B cell (primary cell): Measurements from ENCODE around the gene ERC2. TPM values are rescaled to one million over a fixed set of nuclear protein-coding genes. Genes with fewer than 3 reads are reported as not detected.

ENCODE experiments used
- ATAC-seq: fragments of 200-7000 bp; cut with Tn5 transposase; one replicate; pipeline ENCODE4 v1.10.0; 2021; ENCODE audit warnings: low read depth, mild to moderate bottlenecking, moderate number of reproducible peaks, moderate library complexity
- CTCF ChIA-PET: fragments of 350-600 bp; sonication (Branson Sonifier 250); formaldehyde crosslinking; loops from one replicate; lab custom pipeline; 2021; ENCODE audit warnings: antibody characterized with exemption, inconsistent platforms; lab: Charles Lee
- POLR2A ChIA-PET: fragments of 350-600 bp; sonication (Branson Sonifier 250); formaldehyde crosslinking; loops from one replicate; lab custom pipeline; 2021; ENCODE audit warnings: antibody characterized with exemption; lab: Charles Lee
- DNase-seq: peaks from one replicate; pipeline ENCODE4 v3.0.0; 2013
- H2AFZ ChIP-seq: 2 replicates; pipeline ENCODE4 v1.6.1; 2012; ENCODE audit warnings: mild to moderate bottlenecking, low read depth, low read length; ENCODE audit not compliant: insufficient read depth, poor library complexity, severe bottlenecking
- H3K27ac ChIP-seq, 2 donors: 1 replicate in 1 of 2; 2 replicates in 1 of 2; pipeline ENCODE4 v1.5.1; 2012 to 2013; ENCODE audit warnings: low read length in 2 of 2, mild to moderate bottlenecking in 2 of 2, moderate library complexity in 1 of 2
- H3K27me3 ChIP-seq, 4 experiments: fragments of 200-600 bp in 1 of 4; sonication (generic) in 1 of 4; replicated peaks in 1 of 4; 1 replicate in 2 of 4; 2 replicates in 2 of 4; pipeline versions ENCODE4 v1.6.1 to v1.7.0; 2013 to 2016; ENCODE audit warnings: low read length in 3 of 4, mild to moderate bottlenecking in 2 of 4, mixed read lengths in 1 of 4, moderate library complexity in 1 of 4; ENCODE audit not compliant: insufficient read depth in 4 of 4, control insufficient read depth in 3 of 4; ENCODE audit errors: control extremely low read depth in 1 of 4
- H3K36me3 ChIP-seq, 2 experiments: replicated peaks in 1 of 2; 1 replicate in 1 of 2; 2 replicates in 1 of 2; pipeline versions ENCODE4 v1.6.1 to v1.7.1; 2013; ENCODE audit warnings: low read length in 1 of 2; ENCODE audit not compliant: insufficient read depth in 2 of 2, control insufficient read depth in 1 of 2; ENCODE audit errors: control extremely low read depth in 1 of 2, extremely low read depth in 1 of 2
- H3K4me1 ChIP-seq, 2 donors: fragments of 200-600 bp in 1 of 2; sonication (generic) in 1 of 2; 1 replicate in 1 of 2; 2 replicates in 1 of 2; pipeline versions ENCODE4 v1.5.1 to v1.6.1; 2013 to 2017; ENCODE audit warnings: low read length in 2 of 2; ENCODE audit not compliant: control insufficient read depth in 2 of 2, insufficient read depth in 2 of 2
- H3K4me2 ChIP-seq: replicated peaks from 2 replicates; pipeline ENCODE3; 2012; ENCODE audit warnings: mild to moderate bottlenecking, low read depth, low read length; ENCODE audit not compliant: poor library complexity, severe bottlenecking
- H3K4me3 ChIP-seq, 5 experiments: fragments of 200-600 bp in 1 of 5; sonication (generic) in 1 of 5; 1 replicate in 3 of 5; 2 replicates in 2 of 5; pipeline versions ENCODE4 v1.5.1 to v1.7.0; 2011 to 2016; ENCODE audit warnings: low read length in 4 of 5, mild to moderate bottlenecking in 4 of 5, low read depth in 2 of 5, control low read depth in 1 of 5, moderate library complexity in 1 of 5; ENCODE audit not compliant: insufficient read depth in 1 of 5; ENCODE audit errors: control extremely low read depth in 1 of 5, extremely low read depth in 1 of 5
- H3K79me2 ChIP-seq: fragments of 200-600 bp; sonication (generic); one replicate; pipeline ENCODE4 v1.6.0; 2016; ENCODE audit warnings: low read length; ENCODE audit not compliant: control insufficient read depth, insufficient read depth
- H3K9ac ChIP-seq: fragments of 200-600 bp; sonication (generic); 2 replicates; pipeline ENCODE4 v1.6.1; 2017; ENCODE audit warnings: mild to moderate bottlenecking, low read length, moderate library complexity
- H3K9me3 ChIP-seq, 3 donors: one replicate each; pipeline versions ENCODE4 v1.6.1 to v1.7.1; 2013; ENCODE audit warnings: low read length in 2 of 3; ENCODE audit not compliant: control insufficient read depth in 2 of 3, insufficient read depth in 1 of 3; ENCODE audit errors: control extremely low read depth in 1 of 3
- H4K20me1 ChIP-seq: 2 replicates; pipeline ENCODE4 v1.6.0; 2012; ENCODE audit warnings: mild to moderate bottlenecking, low read length; ENCODE audit not compliant: insufficient read depth, control insufficient read depth, poor library complexity, severe bottlenecking
- H3K27ac Mint-ChIP-seq: one replicate; pipeline ENCODE4 v1.8.0; 2021; ENCODE audit warnings: mixed read lengths
- H3K27me3 Mint-ChIP-seq: one replicate; pipeline ENCODE4 v1.8.0; 2021; ENCODE audit warnings: mixed read lengths
- H3K4me1 Mint-ChIP-seq: one replicate; pipeline ENCODE4 v1.8.0; 2021; ENCODE audit warnings: mixed read lengths
- H3K4me3 Mint-ChIP-seq: one replicate; pipeline ENCODE4 v1.8.0; 2021; ENCODE audit warnings: mixed read lengths
- H3K9me3 Mint-ChIP-seq: one replicate; pipeline ENCODE4 v1.8.0; 2022; ENCODE audit warnings: mixed read lengths; ENCODE audit not compliant: insufficient read depth
- EZH2 ChIP-seq: IDR thresholded peaks from 2 replicates; pipeline ENCODE4 v1.6.1; 2012; ENCODE audit warnings: borderline replicate concordance, low read depth, mild to moderate bottlenecking, moderate library complexity, low read length; ENCODE audit not compliant: insufficient read depth, poor library complexity, severe bottlenecking
- WGBS: methylation state at CpG from one replicate; pipeline ENCODE4 v1.1.5; 2013; ENCODE audit warnings: missing lambda C conversion rate; ENCODE audit not compliant: insufficient coverage; 5-methylcytosine and 5-hydroxymethylcytosine counted together
- intact Hi-C: fragments of 100-400 bp; cut with micrococcal nuclease; formaldehyde crosslinking; loops from one replicate; pipeline ENCODE4 v1.10.0; 2022
- polyA plus RNA-seq: library from polyadenylated mRNA; depleted of rRNA; stranded (reverse); fragments of >200 nt; gene quantifications from 2 replicates; pipeline ENCODE4 v1.2.3, GENCODE V29; 2012
- total RNA-seq, 2 donors: library from RNA; stranded (reverse); fragments of 120-200 nt in 1 of 2; gene quantifications; 1 replicate in 1 of 2; 2 replicates in 1 of 2; pipeline versions ENCODE4 v1.2.3 to v1.2.4, GENCODE V29; 2013 to 2022
- TF ChIP-seq, protein P1 (sequence below): fragments of 200-600 bp; IDR thresholded peaks from one replicate; pipeline ENCODE4 v1.8.0; 2022; ENCODE audit warnings: antibody characterized with exemption, mild to moderate bottlenecking

The ERC2 gene
- total and polyA plus RNA-seq, 2 donors (not counting 1 experiment from before 2014, with no cell fraction given): not detected

DNA sequence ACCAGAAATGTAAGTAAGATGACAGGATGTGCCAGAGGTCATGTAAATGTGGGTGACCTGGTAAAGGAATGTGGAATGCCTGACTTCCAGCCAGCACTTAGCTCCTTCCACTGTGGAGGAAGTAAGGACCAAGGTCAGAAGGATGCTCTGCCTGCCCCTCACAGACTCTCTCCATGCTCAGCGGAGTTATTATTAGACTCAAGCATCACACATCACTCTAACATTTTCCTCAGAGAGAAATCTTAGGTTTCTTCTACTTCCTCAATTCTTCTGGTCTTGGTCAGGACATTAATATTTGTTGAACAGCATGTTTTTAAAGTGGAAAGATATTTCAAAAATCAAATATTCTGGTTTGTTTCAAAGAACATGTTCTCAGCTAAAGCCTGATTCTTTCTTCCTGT, 749.7 kb downstream of the ERC2 start:
- no peaks in the 10 kb centered on the region for H3K36me3 ChIP-seq
- POLR2A ChIA-PET: no interaction called here
- Mint-ChIP-seq H3K27me3 (no peaks in the 10 kb centered on the region), H3K9me3 (no peaks in the 10 kb centered on the region), H3K4me3 (no peak overlapping the region), H3K27ac (no peak overlapping the region), H3K4me1 (no peaks in the 10 kb centered on the region)
- no peak overlapping the region for H2AFZ ChIP-seq
- WGBS: no CpG with 5 or more reads among the region's 1 CpG
- DNase-seq (no peak), ATAC-seq (no peak)
- no peak overlapping the region for H3K4me2 ChIP-seq
- H3K9ac ChIP-seq: no peak overlapping the region
- H3K79me2 ChIP-seq: no peaks in the 10 kb centered on the region
- no peaks in the 10 kb centered on the region for H3K9me3 ChIP-seq
- no peak overlapping the region for H3K4me3 ChIP-seq
- no peaks in the 10 kb centered on the region for H3K27me3 ChIP-seq
- TF ChIP-seq EZH2: no peak
- TF ChIP-seq, protein P1, sequence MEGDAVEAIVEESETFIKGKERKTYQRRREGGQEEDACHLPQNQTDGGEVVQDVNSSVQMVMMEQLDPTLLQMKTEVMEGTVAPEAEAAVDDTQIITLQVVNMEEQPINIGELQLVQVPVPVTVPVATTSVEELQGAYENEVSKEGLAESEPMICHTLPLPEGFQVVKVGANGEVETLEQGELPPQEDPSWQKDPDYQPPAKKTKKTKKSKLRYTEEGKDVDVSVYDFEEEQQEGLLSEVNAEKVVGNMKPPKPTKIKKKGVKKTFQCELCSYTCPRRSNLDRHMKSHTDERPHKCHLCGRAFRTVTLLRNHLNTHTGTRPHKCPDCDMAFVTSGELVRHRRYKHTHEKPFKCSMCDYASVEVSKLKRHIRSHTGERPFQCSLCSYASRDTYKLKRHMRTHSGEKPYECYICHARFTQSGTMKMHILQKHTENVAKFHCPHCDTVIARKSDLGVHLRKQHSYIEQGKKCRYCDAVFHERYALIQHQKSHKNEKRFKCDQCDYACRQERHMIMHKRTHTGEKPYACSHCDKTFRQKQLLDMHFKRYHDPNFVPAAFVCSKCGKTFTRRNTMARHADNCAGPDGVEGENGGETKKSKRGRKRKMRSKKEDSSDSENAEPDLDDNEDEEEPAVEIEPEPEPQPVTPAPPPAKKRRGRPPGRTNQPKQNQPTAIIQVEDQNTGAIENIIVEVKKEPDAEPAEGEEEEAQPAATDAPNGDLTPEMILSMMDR: no peak
- CTCF ChIA-PET: no interaction called here
- no peaks in the 10 kb centered on the region for H4K20me1 ChIP-seq
- no peaks in the 10 kb centered on the region for H3K4me1 ChIP-seq
- no peak overlapping the region for H3K27ac ChIP-seq
- intact Hi-C loops: no loop called here

DNA sequence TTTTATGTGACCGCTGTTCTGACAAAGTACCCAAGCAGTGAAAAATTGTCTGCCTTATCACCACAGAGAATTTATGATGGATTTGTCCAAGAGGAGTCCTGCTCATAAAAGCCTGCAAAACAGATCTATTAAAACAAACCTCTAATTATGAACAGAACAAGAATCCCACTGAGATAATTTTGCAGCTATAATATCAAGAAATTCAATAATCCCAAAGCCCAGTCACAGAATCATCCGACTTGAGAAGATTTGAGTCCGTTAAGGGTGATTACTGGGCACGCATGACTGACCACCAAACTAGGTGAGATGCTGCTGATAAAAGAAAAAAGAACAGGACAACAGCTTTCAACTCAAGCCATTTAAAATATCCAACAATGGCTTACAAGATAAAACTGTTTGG, 750.2 kb downstream of the ERC2 start:
- H3K9ac ChIP-seq: no peak overlapping the region
- ATAC-seq (no peak), DNase-seq (no peak)
- H3K36me3 ChIP-seq: no peaks in the 10 kb centered on the region
- H4K20me1 ChIP-seq: no peaks in the 10 kb centered on the region
- H3K27me3 ChIP-seq: no peaks in the 10 kb centered on the region
- H3K4me3 ChIP-seq: no peak overlapping the region
- no CpG with 5 or more reads among the region's 4 CpGs for WGBS
- TF ChIP-seq, protein P1: no peak
- TF ChIP-seq EZH2: no peak
- POLR2A ChIA-PET: no interaction called here
- H2AFZ ChIP-seq: no peak overlapping the region
- intact Hi-C loops: no loop called here
- H3K4me2 ChIP-seq: no peak overlapping the region
- no peaks in the 10 kb centered on the region for H3K9me3 ChIP-seq
- H3K4me1 Mint-ChIP-seq: no peaks in the 10 kb centered on the region
- CTCF ChIA-PET: no interaction called here
- H3K4me1 ChIP-seq: no peaks in the 10 kb centered on the region
- H3K4me3 Mint-ChIP-seq: no peak overlapping the region
- H3K79me2 ChIP-seq: no peaks in the 10 kb centered on the region
- no peaks in the 10 kb centered on the region for H3K27me3 Mint-ChIP-seq
- no peaks in the 10 kb centered on the region for H3K9me3 Mint-ChIP-seq
- H3K27ac Mint-ChIP-seq: no peak overlapping the region
- no peak overlapping the region for H3K27ac ChIP-seq
